ENCODE data around the gene ACP7. TPM values are rescaled to one million over a fixed set of nuclear protein-coding genes. Genes with fewer than 3 reads are reported as not detected.

The ACP7 gene
- total RNA-seq, 1 donor from 2014 or later = not detected

GRCh38 chr19:39146091-39146490, 61.9 kb downstream of the ACP7 start:
- TF ChIP-seq CTCF (IDR thresholded peaks at IDR 0.05) = no peak
- H3K9me3 Mint-ChIP-seq = no peaks in the 10 kb centered on the region
- peaks cover 20% of the 10 kb centered on the region for H3K4me1 Mint-ChIP-seq
- POLR2A ChIA-PET = no interaction called here
- CTCF ChIA-PET = no interaction called here
- H3K27ac Mint-ChIP-seq = no peak overlapping the region
- H3K36me3 Mint-ChIP-seq (ENCODE audit: low read depth) = peaks cover 10% of the 10 kb centered on the region
- no peak overlapping the region for H3K4me3 Mint-ChIP-seq
- H3K27me3 Mint-ChIP-seq = no peaks in the 10 kb centered on the region
- intact Hi-C loops (cut with micrococcal nuclease) = no loop called here
- no peak for DNase-seq
- ATAC-seq (ENCODE audit: low read depth) = no peak

DNA sequence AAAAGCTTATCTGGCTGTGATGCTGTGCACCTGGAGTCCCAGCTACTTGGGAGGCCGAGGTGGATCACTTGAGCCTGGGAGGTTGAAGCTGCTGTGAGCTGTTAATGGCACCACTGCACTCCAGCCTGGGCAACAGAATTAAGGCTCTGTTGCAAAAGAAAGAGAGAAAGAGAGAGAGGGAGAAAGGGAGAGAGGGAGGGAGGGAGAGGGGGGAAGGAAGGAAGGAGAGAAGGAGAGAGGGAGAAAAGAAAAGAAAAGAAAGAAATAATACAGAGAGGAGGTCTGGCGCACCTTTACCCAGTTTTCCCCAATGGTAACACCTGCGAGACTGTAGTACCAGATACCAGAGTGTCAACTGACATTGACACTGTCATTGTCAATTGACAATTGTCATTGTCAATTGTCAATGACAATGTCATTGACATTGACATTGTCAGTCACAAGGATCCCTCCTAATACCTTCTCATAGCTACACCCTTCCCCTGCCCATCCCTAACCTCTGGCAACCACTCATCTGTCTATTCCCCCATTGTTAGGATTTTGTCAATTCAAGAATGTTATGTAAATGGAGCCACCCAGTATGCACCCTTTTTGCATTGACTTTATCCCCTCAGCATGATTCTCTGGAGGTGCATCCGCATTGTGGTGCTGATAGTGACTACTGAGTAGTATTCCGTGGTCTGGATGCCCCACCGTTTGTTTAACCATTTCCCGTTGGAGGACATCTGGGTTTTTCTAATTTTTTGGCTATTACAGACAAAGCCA, 62.7 kb downstream of the ACP7 start:
- ATAC-seq (ENCODE audit: low read depth) (no peak), DNase-seq (no peak)
- TF ChIP-seq CTCF (IDR thresholded peaks at IDR 0.05) = no peak
- CTCF ChIA-PET = no interaction called here
- POLR2A ChIA-PET = no interaction called here
- H3K36me3 Mint-ChIP-seq (ENCODE audit: low read depth) = peaks cover 10% of the 10 kb centered on the region
- no peaks in the 10 kb centered on the region for H3K9me3 Mint-ChIP-seq
- H3K4me1 Mint-ChIP-seq = peaks cover 20% of the 10 kb centered on the region
- no peaks in the 10 kb centered on the region for H3K27me3 Mint-ChIP-seq
- intact Hi-C loops (cut with micrococcal nuclease) = no loop called here
- no peak overlapping the region for H3K4me3 Mint-ChIP-seq
- no peak overlapping the region for H3K27ac Mint-ChIP-seq

GRCh38 chr19:39147480-39147879, 63.3 kb downstream of the ACP7 start:
- Mint-ChIP-seq H3K27me3 (no peaks in the 10 kb centered on the region), H3K4me1 (peaks cover 20% of the 10 kb centered on the region), H3K4me3 (no peak overlapping the region), H3K27ac (no peak overlapping the region), H3K9me3 (no peaks in the 10 kb centered on the region), H3K36me3 (ENCODE audit: low read depth) (peaks cover 10% of the 10 kb centered on the region)
- CTCF ChIA-PET = no interaction called here
- no peak for TF ChIP-seq CTCF (IDR thresholded peaks at IDR 0.05)
- no peak for ATAC-seq (ENCODE audit: low read depth)
- POLR2A ChIA-PET = no interaction called here
- intact Hi-C loops (cut with micrococcal nuclease) = no loop called here
- no peak for DNase-seq

DNA sequence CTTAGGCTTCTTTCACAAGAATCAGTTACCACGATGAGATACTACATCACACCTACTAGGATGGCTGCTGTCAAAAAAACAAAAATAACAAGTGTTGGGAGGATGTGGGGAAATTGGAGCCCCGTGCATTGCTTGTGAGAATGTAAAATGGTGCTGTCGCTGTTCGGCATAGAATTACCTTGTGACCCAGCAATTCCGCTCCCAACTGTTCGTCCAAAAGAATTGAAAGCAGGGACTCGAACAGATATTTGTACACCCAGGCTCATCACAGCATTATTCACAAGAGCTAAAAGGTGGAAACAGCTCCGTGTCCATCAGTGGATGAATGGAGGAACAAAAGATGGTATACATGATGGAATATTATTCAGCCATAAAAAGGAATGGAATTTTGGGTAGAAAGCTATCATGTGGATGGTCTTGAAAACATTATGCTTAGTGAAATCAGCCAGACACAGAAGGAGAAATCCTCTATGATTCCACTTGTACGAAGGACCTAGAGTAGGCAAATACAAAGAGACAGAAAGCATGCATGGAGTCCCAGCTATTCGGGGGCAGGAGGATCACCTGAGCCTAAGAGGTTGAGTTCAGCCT, 64.9 kb downstream of the ACP7 start:
- Mint-ChIP-seq H3K27ac (no peak overlapping the region), H3K4me3 (no peak overlapping the region), H3K9me3 (no peaks in the 10 kb centered on the region), H3K36me3 (ENCODE audit: low read depth) (peaks cover 14% of the 10 kb centered on the region), H3K27me3 (no peaks in the 10 kb centered on the region), H3K4me1 (peaks cover 15% of the 10 kb centered on the region)
- no peak for TF ChIP-seq CTCF (IDR thresholded peaks at IDR 0.05)
- ATAC-seq (ENCODE audit: low read depth) (no peak), DNase-seq (no peak)
- intact Hi-C loops (cut with micrococcal nuclease) = no loop called here
- POLR2A ChIA-PET = no interaction called here
- CTCF ChIA-PET = no interaction called here

DNA sequence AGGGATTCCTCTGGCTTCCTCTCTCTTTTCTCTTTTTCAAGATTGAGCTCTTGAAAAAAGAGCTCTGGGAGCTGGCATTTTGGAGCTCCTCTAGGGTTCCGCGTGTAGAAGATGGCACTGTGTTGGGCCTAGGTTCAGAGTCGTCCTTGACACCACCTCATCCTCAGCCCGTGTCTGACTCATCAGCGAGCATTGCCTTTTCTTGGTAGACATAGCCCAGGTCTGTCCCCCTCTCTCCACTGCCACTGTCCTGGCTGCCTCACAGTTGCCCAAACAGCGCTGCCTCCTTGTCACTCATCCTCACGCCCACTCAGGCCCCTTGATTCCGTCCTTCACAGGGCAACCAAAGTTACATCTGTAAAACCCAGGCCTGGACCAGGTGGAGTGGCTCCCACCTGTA, 66.1 kb downstream of the ACP7 start:
- ChIA-PET POLR2A (interaction anchor here (0.5 kb wide), 1 partner anchor 50 kb away, joined by 6 read pairs; no protein-coding TSS in a partner anchor), CTCF (no interaction called here)
- Mint-ChIP-seq H3K4me1 (peaks cover 6% of the 10 kb centered on the region), H3K36me3 (ENCODE audit: low read depth) (peaks cover 13% of the 10 kb centered on the region), H3K9me3 (no peaks in the 10 kb centered on the region), H3K27me3 (no peaks in the 10 kb centered on the region), H3K4me3 (no peak overlapping the region), H3K27ac (no peak overlapping the region)
- intact Hi-C loops (cut with micrococcal nuclease) = no loop called here
- no peak for TF ChIP-seq CTCF (IDR thresholded peaks at IDR 0.05)
- DNase-seq (no peak), ATAC-seq (ENCODE audit: low read depth) (no peak)
